Left ventricle myocardium inferior (tissue), 1 donor: ENCODE data around the gene NHS. TPM values are rescaled to one million over a fixed set of nuclear protein-coding genes. Genes with fewer than 3 reads are reported as not detected.

Experiments used
- DNase-seq: peaks from one replicate; pipeline ENCODE4 v3.0.0-alpha.2; 2020
- H3K27ac ChIP-seq: fragments of 200-600 bp; replicated peaks from 2 replicates; pipeline ENCODE4 v1.8.0; 2021
- H3K27me3 ChIP-seq: fragments of 200-600 bp; 2 replicates; pipeline ENCODE4 v1.8.0; 2021; ENCODE audit warnings: low read depth
- H3K36me3 ChIP-seq: fragments of 200-600 bp; 2 replicates; pipeline ENCODE4 v1.8.0; 2021
- H3K4me1 ChIP-seq: fragments of 200-600 bp; 2 replicates; pipeline ENCODE4 v1.8.0; 2021
- H3K4me3 ChIP-seq: fragments of 200-600 bp; 2 replicates; pipeline ENCODE4 v1.8.0; 2021; ENCODE audit warnings: mild to moderate bottlenecking, moderate library complexity
- H3K9me3 ChIP-seq: fragments of 200-600 bp; replicated peaks from 2 replicates; pipeline ENCODE4 v1.8.0; 2021
- intact Hi-C: fragments of 100-400 bp; cut with micrococcal nuclease; formaldehyde crosslinking; loops from one replicate; pipeline ENCODE4 v1.11.0; 2022
- total RNA-seq: library from RNA; stranded (reverse); fragmentation: NEBNext Ultra II Directional; extraction: Animal tissue kit (Norgen Biotek cat#: 25700); gene quantifications from one replicate; pipeline ENCODE4 v1.2.1, GENCODE V29; 2021
- TF ChIP-seq, protein P1 (sequence below): fragments of 200-600 bp; IDR thresholded peaks from 2 replicates; pipeline ENCODE4 v1.8.0; 2021; ENCODE audit warnings: antibody characterized with exemption, mild to moderate bottlenecking, borderline replicate concordance
- donor health status: DM: no; HTN: yes; CAD: no; lungs with severe emphysema.

The NHS gene
- total RNA-seq, 1 donor from 2014 or later = 1.0 TPM

DNA sequence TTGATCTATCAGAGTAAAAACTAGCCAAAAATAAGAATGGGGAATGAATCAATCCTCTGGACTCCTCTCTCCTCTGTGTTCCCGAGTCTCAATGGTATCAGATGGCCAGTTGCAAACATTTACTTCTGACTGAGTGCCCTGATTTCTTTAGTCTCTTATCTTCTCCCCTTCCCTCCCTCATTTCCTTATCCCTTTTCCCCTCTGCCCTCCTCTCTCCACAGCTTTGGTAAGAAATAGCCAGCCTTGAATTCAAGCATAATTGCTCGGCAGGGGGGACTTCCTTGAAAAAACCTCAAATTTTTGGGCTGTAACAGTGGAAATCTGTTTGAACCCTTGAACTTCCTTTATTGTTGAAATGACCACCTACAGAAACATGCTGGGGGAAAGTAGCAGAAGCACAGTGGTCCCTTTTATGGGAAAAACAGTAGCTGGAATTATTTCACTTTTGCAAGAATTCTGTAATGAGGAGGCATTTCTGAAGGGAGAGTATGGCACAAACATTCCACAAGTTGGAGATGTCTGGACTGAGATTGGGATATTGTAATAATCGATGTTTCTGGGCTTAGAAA lies 40.3 kb downstream of the NHS start:
- Histone ChIP-seq H3K4me1 (no peaks in the 10 kb centered on the region), H3K9me3 (no peaks in the 10 kb centered on the region), H3K27ac (no peak overlapping the region), H3K4me3 (no peak overlapping the region), H3K36me3 (no peaks in the 10 kb centered on the region), H3K27me3 (no peaks in the 10 kb centered on the region)
- intact Hi-C loops = no loop called here
- no peak for DNase-seq
- TF ChIP-seq, protein P1, sequence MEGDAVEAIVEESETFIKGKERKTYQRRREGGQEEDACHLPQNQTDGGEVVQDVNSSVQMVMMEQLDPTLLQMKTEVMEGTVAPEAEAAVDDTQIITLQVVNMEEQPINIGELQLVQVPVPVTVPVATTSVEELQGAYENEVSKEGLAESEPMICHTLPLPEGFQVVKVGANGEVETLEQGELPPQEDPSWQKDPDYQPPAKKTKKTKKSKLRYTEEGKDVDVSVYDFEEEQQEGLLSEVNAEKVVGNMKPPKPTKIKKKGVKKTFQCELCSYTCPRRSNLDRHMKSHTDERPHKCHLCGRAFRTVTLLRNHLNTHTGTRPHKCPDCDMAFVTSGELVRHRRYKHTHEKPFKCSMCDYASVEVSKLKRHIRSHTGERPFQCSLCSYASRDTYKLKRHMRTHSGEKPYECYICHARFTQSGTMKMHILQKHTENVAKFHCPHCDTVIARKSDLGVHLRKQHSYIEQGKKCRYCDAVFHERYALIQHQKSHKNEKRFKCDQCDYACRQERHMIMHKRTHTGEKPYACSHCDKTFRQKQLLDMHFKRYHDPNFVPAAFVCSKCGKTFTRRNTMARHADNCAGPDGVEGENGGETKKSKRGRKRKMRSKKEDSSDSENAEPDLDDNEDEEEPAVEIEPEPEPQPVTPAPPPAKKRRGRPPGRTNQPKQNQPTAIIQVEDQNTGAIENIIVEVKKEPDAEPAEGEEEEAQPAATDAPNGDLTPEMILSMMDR = no peak

DNA sequence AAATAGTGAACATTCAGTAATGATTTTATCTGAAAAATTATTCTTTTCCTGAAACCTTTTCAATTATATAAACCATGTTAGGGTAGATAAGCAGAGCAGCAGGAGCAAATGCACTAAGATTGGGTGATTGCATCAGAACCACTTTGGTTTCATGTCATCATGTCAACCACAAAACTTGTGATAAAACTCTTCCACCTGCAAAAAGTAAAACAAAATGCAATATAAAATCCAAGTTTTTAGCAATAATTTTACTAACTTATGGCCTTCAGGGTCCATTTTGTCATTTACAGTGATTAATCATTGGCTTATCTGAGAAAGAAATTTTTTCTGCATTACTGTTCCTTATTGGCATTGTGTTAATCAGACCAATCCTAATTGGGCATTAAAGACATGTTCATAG lies 42.4 kb downstream of the NHS start:
- no peak for DNase-seq
- Histone ChIP-seq H3K4me1 (no peaks in the 10 kb centered on the region), H3K27ac (no peak overlapping the region), H3K27me3 (no peaks in the 10 kb centered on the region), H3K9me3 (no peaks in the 10 kb centered on the region), H3K36me3 (no peaks in the 10 kb centered on the region), H3K4me3 (no peak overlapping the region)
- intact Hi-C loops = no loop called here
- TF ChIP-seq, protein P1 = no peak

DNA sequence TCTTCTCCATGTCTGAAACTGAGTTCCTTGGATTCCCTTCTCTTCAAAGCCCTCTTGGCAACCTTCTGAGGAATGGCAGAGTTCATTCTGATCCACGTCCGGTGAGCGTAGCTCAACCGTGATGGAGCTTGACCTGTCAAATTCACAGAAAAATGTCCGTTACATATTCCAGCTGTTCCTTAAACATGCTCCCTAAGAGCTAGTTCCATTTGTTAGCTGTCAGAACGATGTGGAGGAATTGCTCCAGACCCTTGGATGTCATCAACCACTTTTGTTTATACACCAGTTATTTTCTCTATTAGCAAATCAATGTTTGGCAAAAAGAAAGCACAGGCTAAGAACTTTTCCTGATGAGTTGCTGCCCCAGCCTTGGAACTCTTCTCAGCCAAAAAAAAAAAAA lies 50.1 kb downstream of the NHS start:
- DNase-seq = no peak
- H3K4me1 ChIP-seq = no peaks in the 10 kb centered on the region
- H3K27ac ChIP-seq = no peak overlapping the region
- TF ChIP-seq, protein P1 = no peak
- intact Hi-C loops = no loop called here
- H3K27me3 ChIP-seq = no peaks in the 10 kb centered on the region
- no peaks in the 10 kb centered on the region for H3K9me3 ChIP-seq
- no peak overlapping the region for H3K4me3 ChIP-seq
- H3K36me3 ChIP-seq = no peaks in the 10 kb centered on the region

DNA sequence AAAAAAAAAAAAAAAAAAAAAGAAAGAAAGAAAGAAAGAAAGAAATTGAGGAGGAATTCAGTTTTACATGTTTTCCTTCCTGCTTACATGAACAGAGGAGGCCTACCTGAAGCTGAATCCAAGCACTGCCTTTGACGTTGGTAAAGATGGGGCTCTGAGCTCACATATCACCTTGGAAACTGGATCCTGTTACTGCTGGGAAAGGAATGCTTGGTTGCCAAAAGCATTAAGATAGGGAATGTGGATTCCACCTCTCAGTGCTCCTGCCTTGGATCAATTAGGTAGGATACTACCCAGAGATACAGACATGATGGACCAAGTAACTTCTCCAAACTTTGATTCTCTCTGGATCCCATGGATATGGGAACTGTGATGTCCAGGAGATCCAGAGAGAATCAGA lies 50.6 kb downstream of the NHS start:
- TF ChIP-seq, protein P1 = no peak
- H3K4me1 ChIP-seq = no peaks in the 10 kb centered on the region
- H3K36me3 ChIP-seq = no peaks in the 10 kb centered on the region
- intact Hi-C loops = no loop called here
- no peak overlapping the region for H3K4me3 ChIP-seq
- H3K27me3 ChIP-seq = no peaks in the 10 kb centered on the region
- H3K9me3 ChIP-seq = no peaks in the 10 kb centered on the region
- H3K27ac ChIP-seq = no peak overlapping the region
- no peak for DNase-seq

DNA sequence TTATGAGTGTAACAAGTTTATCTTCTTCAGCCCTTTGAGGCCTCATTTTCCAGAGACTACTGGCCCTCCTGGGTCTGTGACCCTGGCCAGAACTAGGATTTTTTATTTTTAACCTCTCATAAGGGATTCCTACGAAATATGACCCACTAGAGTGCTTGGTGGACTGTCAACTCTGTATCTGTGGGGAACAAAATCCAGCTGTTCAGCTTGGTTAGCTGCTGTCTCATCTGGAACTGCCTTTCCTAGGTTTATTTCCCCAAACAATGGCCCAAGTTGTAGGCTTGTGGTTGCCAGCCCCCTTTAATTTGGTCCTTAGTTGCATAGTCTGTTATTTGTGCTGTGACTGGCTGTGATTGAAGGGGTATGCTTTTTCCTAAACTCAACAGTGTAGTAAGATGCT lies 56.2 kb downstream of the NHS start:
- H3K27ac ChIP-seq = no peak overlapping the region
- no peaks in the 10 kb centered on the region for H3K4me1 ChIP-seq
- intact Hi-C loops = no loop called here
- no peak overlapping the region for H3K4me3 ChIP-seq
- TF ChIP-seq, protein P1 = no peak
- no peak for DNase-seq
- no peaks in the 10 kb centered on the region for H3K9me3 ChIP-seq
- H3K27me3 ChIP-seq = no peaks in the 10 kb centered on the region
- H3K36me3 ChIP-seq = no peaks in the 10 kb centered on the region
